GM23248 (cell line): Measurements from ENCODE around the gene TECPR2. TPM values are rescaled to one million over a fixed set of nuclear protein-coding genes. Genes with fewer than 3 reads are reported as not detected.
"Not testable (repeated sequence)": the region's sequence is repeated elsewhere in the genome, so short reads cannot be mapped to it uniquely, and the experiment has no call there.

Experiments
- DNase-seq: peaks from one replicate; pipeline ENCODE4 v3.0.0-alpha.2; 2015
- H2AFZ ChIP-seq: fragments of 200-600 bp; sonication (generic); 2 replicates; pipeline ENCODE4 v1.6.1; 2016; ENCODE audit warnings: antibody characterized with exemption
- H3F3A ChIP-seq: fragments of 200-600 bp; sonication (generic); 2 replicates; pipeline ENCODE4 v1.6.1; 2016; ENCODE audit warnings: mild to moderate bottlenecking, antibody characterized with exemption, mixed run types; ENCODE audit not compliant: insufficient read depth
- H3K27ac ChIP-seq: fragments of 200-600 bp; sonication (generic); 2 replicates; pipeline ENCODE4 v1.5.1; 2016; ENCODE audit warnings: mild to moderate bottlenecking
- H3K27me3 ChIP-seq: fragments of 200-600 bp; sonication (generic); replicated peaks from 2 replicates; pipeline ENCODE4 v1.6.1; 2016; ENCODE audit warnings: mild to moderate bottlenecking; ENCODE audit not compliant: insufficient read depth
- H3K36me3 ChIP-seq: fragments of 200-600 bp; sonication (generic); 2 replicates; pipeline ENCODE4 v1.6.1; 2016; ENCODE audit warnings: low read depth, mild to moderate bottlenecking
- H3K4me1 ChIP-seq: fragments of 200-600 bp; sonication (generic); 2 replicates; pipeline ENCODE4 v1.6.1; 2016; ENCODE audit warnings: mild to moderate bottlenecking; ENCODE audit not compliant: insufficient read depth
- H3K4me2 ChIP-seq: fragments of 200-600 bp; sonication (generic); one replicate; pipeline ENCODE4 v1.6.1; 2016; ENCODE audit warnings: mild to moderate bottlenecking; ENCODE audit not compliant: unreplicated experiment
- H3K4me3 ChIP-seq: fragments of 200-600 bp; sonication (generic); 2 replicates; pipeline ENCODE4 v1.5.1; 2016; ENCODE audit warnings: mild to moderate bottlenecking
- H3K79me2 ChIP-seq: fragments of 200-600 bp; sonication (generic); 2 replicates; pipeline ENCODE4 v1.6.1; 2016; ENCODE audit warnings: mild to moderate bottlenecking; ENCODE audit not compliant: insufficient read depth
- H3K9ac ChIP-seq: fragments of 200-600 bp; sonication (generic); 2 replicates; pipeline ENCODE4 v1.6.1; 2016; ENCODE audit warnings: mild to moderate bottlenecking
- H3K9me2 ChIP-seq: fragments of 200-600 bp; sonication (generic); 2 replicates; pipeline ENCODE4 v1.6.1; 2016; ENCODE audit warnings: mixed run types, mild to moderate bottlenecking, moderate library complexity; ENCODE audit not compliant: insufficient read depth
- H3K9me3 ChIP-seq: fragments of 200-600 bp; sonication (generic); one replicate; pipeline ENCODE4 v1.6.1; 2017; ENCODE audit warnings: low read depth
- H4K20me1 ChIP-seq: fragments of 200-600 bp; sonication (generic); 2 replicates; pipeline ENCODE4 v1.6.0; 2016; ENCODE audit not compliant: insufficient read depth
- EZH2 ChIP-seq: fragments of 200-600 bp; sonication (generic); IDR thresholded peaks from 2 replicates; pipeline ENCODE4 v1.6.1; 2018; ENCODE audit warnings: antibody characterized with exemption, mild to moderate bottlenecking; ENCODE audit not compliant: insufficient read depth, poor library complexity, severe bottlenecking
- EZH2phosphoT487 ChIP-seq: fragments of 200-600 bp; sonication (generic); IDR thresholded peaks from 2 replicates; pipeline ENCODE4 v1.6.1; 2018; ENCODE audit warnings: antibody characterized with exemption, moderate library complexity, mild to moderate bottlenecking, low read depth; ENCODE audit not compliant: insufficient read depth
- WGBS, 2 experiments: methylation state at CpG; one replicate each; pipeline ENCODE4 v1.1.6; 2015 to 2017; ENCODE audit warnings: low lambda C conversion rate in 2 of 2, low coverage in 1 of 2; ENCODE audit errors: missing lambda C conversion rate in 2 of 2; 5-methylcytosine and 5-hydroxymethylcytosine counted together
- in situ Hi-C: fragments of 300-500 bp; cut with MboI; formaldehyde crosslinking; loops from 2 replicates; pipeline ENCODE4 v1.15.0; 2020
- polyA plus RNA-seq: library from polyadenylated mRNA; unstranded; fragments of >200 nt; fragmentation: Nextera tagmentation; extraction: Ambion mirVana; gene quantifications from 2 replicates; pipeline ENCODE4 v1.2.1, GENCODE V29; 2016
- total RNA-seq: library from RNA; depleted of rRNA; stranded (reverse); fragments of >200 nt; shearing (Covaris generic); gene quantifications from 2 replicates; pipeline ENCODE4 v1.2.3, GENCODE V29; 2014

TECPR2 gene
- total and polyA plus RNA-seq, 2 experiments from 2014 or later: 11.4 to 15.8 TPM

DNA sequence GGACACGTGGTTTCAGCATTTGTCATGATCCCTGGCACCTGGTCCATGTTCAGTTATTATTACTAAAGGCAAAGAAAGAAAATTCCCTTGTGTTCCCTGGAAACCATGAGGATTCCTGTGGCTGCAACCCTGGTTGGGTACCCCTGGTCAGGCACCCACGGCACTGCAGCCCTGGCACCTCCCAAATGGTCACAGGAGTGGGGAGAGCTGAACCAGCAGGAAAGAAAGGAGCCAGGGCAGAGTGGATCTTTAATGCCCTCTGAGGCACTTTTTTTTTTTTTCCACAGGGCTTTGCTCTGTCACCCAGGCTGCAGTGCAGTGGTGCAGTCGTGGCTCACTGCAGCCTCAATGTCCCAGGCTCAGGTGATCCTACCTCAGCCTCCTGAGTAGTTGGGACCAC lies 17.5 kb upstream of the TECPR2 start:
- no peaks in the 10 kb centered on the region for H4K20me1 ChIP-seq
- H3F3A ChIP-seq: no peaks in the 10 kb centered on the region
- H3K9me2 ChIP-seq: no peaks in the 10 kb centered on the region
- no peak overlapping the region for H3K9ac ChIP-seq
- H3K79me2 ChIP-seq: no peaks in the 10 kb centered on the region
- H3K36me3 ChIP-seq: peaks cover 12% of the 10 kb centered on the region; the same call in 1 of the 2 replicates
- no peak overlapping the region for H3K4me2 ChIP-seq
- in situ Hi-C loops: no loop called here
- TF ChIP-seq EZH2phosphoT487 (no peak), EZH2 (no peak)
- H3K27ac ChIP-seq: no peak overlapping the region
- 73 to 86% methylated on average over 3 of the region's 3 CpGs for WGBS, 2 experiments
- no peak for DNase-seq
- H3K4me3 ChIP-seq: no peak overlapping the region
- no peaks in the 10 kb centered on the region for H3K27me3 ChIP-seq
- no peaks in the 10 kb centered on the region for H3K9me3 ChIP-seq
- no peak overlapping the region for H2AFZ ChIP-seq
- H3K4me1 ChIP-seq: no peaks in the 10 kb centered on the region

DNA sequence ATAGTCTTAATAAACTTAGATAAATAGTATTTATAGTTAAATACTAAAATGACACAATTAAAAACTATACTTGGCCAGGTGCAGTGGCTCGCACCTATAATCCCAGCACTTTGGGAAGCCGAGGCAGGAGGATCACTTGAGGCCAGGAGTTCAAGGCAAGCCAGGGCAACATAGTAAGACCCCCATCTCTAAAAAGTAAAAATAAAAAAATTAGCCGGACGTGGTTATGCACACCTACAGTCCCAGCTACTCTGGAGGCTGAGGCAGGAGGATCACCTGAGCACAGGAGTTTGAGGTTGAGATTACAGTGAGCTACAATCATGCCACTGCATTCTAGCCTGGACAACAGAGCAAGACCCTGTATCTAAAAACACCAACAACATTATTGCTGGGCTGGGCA lies 16.1 kb upstream of the TECPR2 start:
- peaks cover 12% of the 10 kb centered on the region; the same call in 1 of the 2 replicates for H3K36me3 ChIP-seq
- no peaks in the 10 kb centered on the region for H3K27me3 ChIP-seq
- H3K4me1 ChIP-seq: no peaks in the 10 kb centered on the region
- H3K9me3 ChIP-seq: no peaks in the 10 kb centered on the region
- no peak overlapping the region for H2AFZ ChIP-seq
- H3K27ac ChIP-seq: no peak overlapping the region
- no peaks in the 10 kb centered on the region for H3F3A ChIP-seq
- H3K4me2 ChIP-seq: no peak overlapping the region
- DNase-seq: no peak
- no peaks in the 10 kb centered on the region for H3K9me2 ChIP-seq
- no peaks in the 10 kb centered on the region for H3K79me2 ChIP-seq
- in situ Hi-C loops: no loop called here
- no peaks in the 10 kb centered on the region for H4K20me1 ChIP-seq
- H3K4me3 ChIP-seq: no peak overlapping the region
- WGBS, 2 experiments: 93 to 95% methylated on average over 4 of the region's 4 CpGs
- no peak for TF ChIP-seq EZH2
- no peak for TF ChIP-seq EZH2phosphoT487
- no peak overlapping the region for H3K9ac ChIP-seq

DNA sequence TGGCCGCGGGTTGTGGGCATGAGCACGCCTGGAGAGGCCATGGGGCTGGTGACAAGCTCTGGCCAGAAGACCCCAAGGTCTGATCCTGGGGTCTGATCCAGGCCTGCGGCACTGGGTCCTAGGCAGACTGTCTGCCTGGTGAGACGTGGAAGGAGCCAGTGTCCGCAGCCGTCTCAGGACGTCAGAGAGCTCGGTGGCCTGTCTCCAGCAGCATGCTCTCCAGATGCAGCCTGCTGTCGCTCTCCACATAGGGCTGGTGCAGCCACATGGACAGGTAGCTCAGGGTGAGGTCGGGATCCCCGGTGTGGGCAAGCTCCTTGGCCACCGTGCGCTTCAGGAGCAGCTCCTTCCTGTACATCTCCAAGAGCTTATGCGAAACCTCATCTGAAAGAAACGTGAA lies 14.4 kb upstream of the TECPR2 start:
- Histone ChIP-seq H3K27ac (no peak overlapping the region), H3K79me2 (no peaks in the 10 kb centered on the region), H3K4me2 (no peak overlapping the region), H3K36me3 (peaks cover 12% of the 10 kb centered on the region; the same call in 1 of the 2 replicates), H3K4me3 (no peak overlapping the region), H3K4me1 (no peaks in the 10 kb centered on the region), H3K9me2 (no peaks in the 10 kb centered on the region), H3K27me3 (no peaks in the 10 kb centered on the region), H3F3A (no peaks in the 10 kb centered on the region), H2AFZ (no peak overlapping the region), H3K9ac (no peak overlapping the region), H3K9me3 (no peaks in the 10 kb centered on the region), H4K20me1 (no peaks in the 10 kb centered on the region)
- no peak for DNase-seq
- no peak for TF ChIP-seq EZH2
- TF ChIP-seq EZH2phosphoT487: no peak
- WGBS, 2 experiments: 89% methylated on average over 15 to 16 of the region's 16 CpGs
- in situ Hi-C loops: no loop called here

DNA sequence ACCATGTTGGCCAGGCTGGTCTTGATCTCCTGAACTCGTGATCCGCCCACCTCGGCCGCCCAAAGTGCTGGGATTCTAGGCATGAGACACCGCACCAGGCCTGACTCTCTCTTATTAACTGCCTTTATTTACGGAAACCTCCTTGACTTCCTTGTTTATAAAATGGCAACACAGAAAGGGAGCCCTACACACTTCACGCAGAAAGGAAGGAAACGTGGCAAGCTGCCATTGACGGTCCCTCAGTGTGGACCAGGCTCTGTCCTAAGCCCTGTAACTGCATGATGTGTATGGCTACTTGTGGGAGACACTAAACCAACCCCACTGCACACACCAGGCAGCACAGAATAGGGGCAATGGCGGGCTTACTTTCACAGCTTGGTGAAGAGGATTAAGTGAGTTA lies 11.7 kb upstream of the TECPR2 start:
- H3K27ac ChIP-seq: no peak overlapping the region
- H3K27me3 ChIP-seq: no peaks in the 10 kb centered on the region
- no peak overlapping the region for H3K4me2 ChIP-seq
- no peaks in the 10 kb centered on the region for H3K9me2 ChIP-seq
- H3F3A ChIP-seq: no peaks in the 10 kb centered on the region
- no peaks in the 10 kb centered on the region for H3K9me3 ChIP-seq
- no peak overlapping the region for H3K4me3 ChIP-seq
- no peak for DNase-seq
- H3K9ac ChIP-seq: no peak overlapping the region
- in situ Hi-C loops: no loop called here
- no peak overlapping the region for H2AFZ ChIP-seq
- H3K4me1 ChIP-seq: no peaks in the 10 kb centered on the region
- 97 to 98% methylated on average over 10 of the region's 10 CpGs for WGBS, 2 experiments
- H3K36me3 ChIP-seq: peaks cover 27% of the 10 kb centered on the region; the same call in 1 of the 2 replicates
- no peaks in the 10 kb centered on the region for H4K20me1 ChIP-seq
- TF ChIP-seq EZH2phosphoT487: no peak
- no peak for TF ChIP-seq EZH2
- H3K79me2 ChIP-seq: no peaks in the 10 kb centered on the region

DNA sequence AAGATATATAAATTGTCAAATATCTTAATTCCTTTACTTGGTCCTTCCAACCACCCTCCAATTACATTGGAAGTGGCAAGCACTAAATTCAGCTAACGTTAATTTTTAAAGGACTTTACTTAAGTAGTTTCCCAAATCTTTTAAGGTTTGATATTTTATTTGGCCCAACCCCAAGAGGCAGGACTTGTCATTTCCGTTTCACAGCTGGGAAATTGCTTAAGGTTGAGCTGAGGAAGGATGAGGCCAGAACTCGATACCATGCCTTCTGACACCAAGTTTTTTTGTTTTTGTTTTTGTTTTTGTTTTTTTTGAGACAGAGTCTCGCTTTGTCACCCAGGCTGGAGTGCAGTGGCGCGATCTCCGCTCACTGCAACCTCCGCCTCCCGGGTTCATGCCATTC lies 11.1 kb upstream of the TECPR2 start:
- H3K27me3 ChIP-seq, H4K20me1 ChIP-seq, H3K4me2 ChIP-seq, H3K4me3 ChIP-seq, H3F3A ChIP-seq, in situ Hi-C loops, H3K79me2 ChIP-seq, H2AFZ ChIP-seq, H3K9me2 ChIP-seq, H3K4me1 ChIP-seq, H3K27ac ChIP-seq, H3K9me3 ChIP-seq, H3K9ac ChIP-seq: not testable (repeated sequence)
- DNase-seq: peak; percentile 45
- WGBS, 2 experiments: 94% methylated on average over 9 of the region's 9 CpGs
- H3K36me3 ChIP-seq: peaks cover 29% of the 10 kb centered on the region; the same call in 1 of the 2 replicates
